ENCODE measurements around the gene NPEPPS. TPM values are rescaled to one million over a fixed set of nuclear protein-coding genes. Genes with fewer than 3 reads are reported as not detected.
A peak's percentile ranks its signal among the peaks of the same experiment; 100 is the strongest.

The NPEPPS gene
- total and polyA plus RNA-seq, 2 of the 13 experiments (the other 11 are each of a cell fraction or from before 2014, with no cell fraction given): 53.5 to 127 TPM

GRCh38 chr17:47624727-47625068 is 93.8 kb downstream of the NPEPPS start (continued):
- TF ChIP-seq ZNF629 (CRISPR knock-in tag; conservative IDR thresholded peaks at IDR 0.05) (peak; percentile 95), ARID5B (CRISPR knock-in tag; IDR thresholded peaks at IDR 0.05) (peak; percentile 23; the same call in 1 of the 2 replicates), FOXJ3 (CRISPR knock-in tag; IDR thresholded peaks at IDR 0.05; ENCODE audit: borderline replicate concordance) (peak; percentile 37; the same call in 1 of the 2 replicates), KLF6 (CRISPR knock-in tag; IDR thresholded peaks at IDR 0.05) (no peak), POLR2AphosphoS5 (IDR thresholded peaks at IDR 0.05; ENCODE audit: low read depth, low read length) (peak; percentile 15; the same call in 1 of the 2 replicates), RORA (CRISPR knock-in tag; IDR thresholded peaks at IDR 0.05) (no peak)

GRCh38 chr17:47628014-47628566 is 97.2 kb downstream of the NPEPPS start:
- in situ Hi-C loops (cut with HindIII; ENCODE audit: extremely low pct_ligation_motif_present, low pct_unique_long_range_greater_than_20kb) (no loop called here), intact Hi-C loops (cut with micrococcal nuclease; ENCODE audit: unreplicated experiment) (no loop called here)
- Histone ChIP-seq H3K4me3 (replicated peaks in 1 of 3; ENCODE audit: insufficient read depth in 1 of 3, low read depth in 2 of 3, low read length in 3 of 3) (no peak overlapping the region), H3K4me1 (ENCODE audit: insufficient read depth, low read length) (peaks cover 7% of the 10 kb centered on the region; the same call in 1 of the 2 replicates), H3K9me3 (ENCODE audit: low read length) (no peaks in the 10 kb centered on the region), H4K20me1 (ENCODE audit: insufficient read depth, low read length) (no peaks in the 10 kb centered on the region), H3K36me3 (replicated peaks in 1 of 2; ENCODE audit: control insufficient read depth in 1 of 2, insufficient read depth in 2 of 2, low read length in 2 of 2) (no peaks in the 10 kb centered on the region), H3K27me3 (ENCODE audit: control insufficient read depth in 1 of 2, insufficient read depth in 2 of 2, low read length in 2 of 2) (no peaks in the 10 kb centered on the region), H2AFZ (ENCODE audit: low read length) (no peak overlapping the region), H3K9ac (ENCODE audit: insufficient read depth, low read depth, low read length) (no peak overlapping the region), H3K79me2 (ENCODE audit: insufficient read depth, low read length) (no peaks in the 10 kb centered on the region), H3K27ac (ENCODE audit: extremely low read length, insufficient read depth, low read length) (no peak overlapping the region), H3K4me2 (ENCODE audit: low read depth, low read length) (no peak overlapping the region)
- TF ChIP-seq MTF1 (CRISPR knock-in tag; IDR thresholded peaks at IDR 0.05) (no peak), ZNF792 (CRISPR knock-in tag; IDR thresholded peaks at IDR 0.05) (no peak), ZNF121 (CRISPR knock-in tag; IDR thresholded peaks at IDR 0.05) (0 out of 2 replicates have a peak, but pooled peaks have one; percentile 18)
- DNase-seq (ENCODE audit: low spot score) (no peak), ATAC-seq (no peak), FAIRE-seq (no peak)
- CTCF ChIA-PET (ENCODE audit: low intra/inter-chr PET ratio, low total read pairs): no interaction called here
- no TSS peak for BruUV-seq (replicated peaks)
- 96% methylated on average over 8 of the region's 8 CpGs for WGBS (ENCODE audit: low lambda C conversion rate)
- POLR2A ChIA-PET: interaction anchor here (0.6 kb wide), 1 partner anchor 561 kb away, joined by 4 read pairs; no protein-coding TSS in a partner anchor
